ENCODE data around the gene TRIM64.
"Not testable (repeated sequence)": the region's sequence is repeated elsewhere in the genome, so short reads cannot be mapped to it uniquely, and the experiment has no call there.

TRIM64 gene

DNA sequence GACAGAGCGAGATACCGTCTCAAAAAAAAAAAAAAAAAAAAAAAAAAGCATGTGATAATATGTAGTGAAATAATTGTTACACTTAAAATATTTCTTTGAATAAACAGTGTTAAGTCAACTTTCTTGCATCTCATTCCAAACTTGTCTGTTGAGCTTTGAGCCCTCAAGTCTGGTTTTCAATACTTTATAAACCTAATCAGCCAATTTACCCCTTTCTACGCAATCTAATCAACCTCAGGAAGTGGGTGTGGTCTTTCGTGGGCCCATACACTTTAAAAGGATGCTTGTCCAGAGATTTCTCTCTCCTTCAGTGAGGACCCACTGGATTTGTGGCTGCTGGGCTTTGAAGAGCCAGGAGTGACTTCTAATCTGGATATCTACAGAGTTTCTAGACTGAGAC lies at the start of gene TRIM64:
Gene TRIM64 (plus strand): TSS at position 301 of the 400 bp plus-strand sequence. CDS start 2,467 bp downstream, outside the sequence.
- in situ Hi-C loops (cut with MboI; ENCODE audit: low sequenced_read_pairs): not testable (repeated sequence)

- in situ Hi-C loops (cut with MboI; ENCODE audit: low sequenced_read_pairs): no loop called here
These were observed 43.6 kb upstream of the TRIM64 start, which contains the start of gene TRIM49D1 for GRCh38 chr11:89922195-89922660. Gene TRIM49D1, minus strand, starts transcription at chr11:89922245. Its CDS starts 4,535 bp downstream, at chr11:89917710.

DNA sequence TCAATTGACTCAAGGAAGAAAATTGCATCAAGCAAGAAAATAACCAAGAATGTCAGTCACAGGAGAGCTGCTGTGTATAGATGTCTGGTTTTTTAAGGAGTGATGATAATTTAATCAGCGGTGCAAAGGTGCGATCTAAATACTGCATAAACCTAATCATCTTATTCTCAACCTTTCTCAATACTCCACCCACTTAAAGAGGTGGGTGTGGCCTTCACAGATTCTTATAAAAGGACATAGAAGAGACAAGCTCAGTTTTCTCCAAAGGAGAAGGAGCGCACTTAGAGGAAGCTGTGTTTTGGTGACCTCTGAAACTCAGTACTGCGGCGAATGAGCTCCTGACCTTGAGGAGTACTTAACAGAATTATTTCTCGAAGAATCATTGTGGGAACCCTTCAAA lies 42.1 kb upstream of the TRIM64 start, which contains the start of gene TRIM49D2:
Gene TRIM49D2 (plus strand): TSS at position 301 of the 400 bp plus-strand sequence. CDS start 2,698 bp downstream, outside the sequence.
- in situ Hi-C loops (cut with MboI; ENCODE audit: low sequenced_read_pairs): not testable (repeated sequence)

DNA sequence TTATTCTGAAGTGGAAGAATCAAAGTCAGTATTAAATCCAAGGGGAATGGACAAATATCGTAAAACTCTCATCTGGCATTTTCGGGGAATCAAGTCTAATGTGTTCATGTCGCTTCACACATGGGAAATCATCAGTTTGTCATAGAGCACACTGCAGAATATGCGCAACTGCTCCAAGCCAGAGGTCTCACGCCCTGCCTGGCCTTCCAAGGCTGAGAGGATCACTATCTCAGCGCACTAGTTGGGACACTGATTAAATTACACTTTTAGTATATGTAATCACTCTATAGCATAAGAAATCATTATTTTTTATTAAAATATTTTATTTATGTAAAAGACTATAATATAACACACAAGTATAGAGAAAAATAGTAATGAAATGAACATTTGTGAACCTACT lies 5.0 kb upstream of the TRIM64 start:
- in situ Hi-C loops (cut with MboI; ENCODE audit: low sequenced_read_pairs): not testable (repeated sequence)
